ENCODE measurements around the gene SNAP25. TPM values are rescaled to one million over a fixed set of nuclear protein-coding genes. Genes with fewer than 3 reads are reported as not detected.
A peak's percentile ranks its signal among the peaks of the same experiment; 100 is the strongest.

SNAP25 gene
- total RNA-seq, 4 donors from 2014 or later, result 5.3 to 28.3 (median 22.9) TPM

DNA sequence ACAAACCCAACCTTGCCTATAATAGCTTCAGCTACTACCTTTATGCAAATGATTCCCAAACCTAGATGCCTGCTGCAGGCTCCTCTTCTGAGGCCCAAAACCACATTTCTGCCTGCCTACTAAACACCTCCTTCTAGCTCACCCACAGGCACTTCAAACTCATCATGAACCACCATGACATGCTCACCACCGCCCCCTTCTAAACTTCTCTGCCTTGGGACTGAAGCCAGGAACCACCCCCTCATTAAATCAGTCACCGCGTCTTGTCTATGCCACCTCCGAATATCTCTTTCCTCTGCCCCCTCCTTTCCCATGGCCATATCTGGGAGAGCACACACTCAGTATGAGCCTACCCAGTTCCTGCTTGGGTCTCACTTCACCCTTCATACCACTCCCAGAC, 101.2 kb downstream of the SNAP25 start:
- TF ChIP-seq, protein P1, sequence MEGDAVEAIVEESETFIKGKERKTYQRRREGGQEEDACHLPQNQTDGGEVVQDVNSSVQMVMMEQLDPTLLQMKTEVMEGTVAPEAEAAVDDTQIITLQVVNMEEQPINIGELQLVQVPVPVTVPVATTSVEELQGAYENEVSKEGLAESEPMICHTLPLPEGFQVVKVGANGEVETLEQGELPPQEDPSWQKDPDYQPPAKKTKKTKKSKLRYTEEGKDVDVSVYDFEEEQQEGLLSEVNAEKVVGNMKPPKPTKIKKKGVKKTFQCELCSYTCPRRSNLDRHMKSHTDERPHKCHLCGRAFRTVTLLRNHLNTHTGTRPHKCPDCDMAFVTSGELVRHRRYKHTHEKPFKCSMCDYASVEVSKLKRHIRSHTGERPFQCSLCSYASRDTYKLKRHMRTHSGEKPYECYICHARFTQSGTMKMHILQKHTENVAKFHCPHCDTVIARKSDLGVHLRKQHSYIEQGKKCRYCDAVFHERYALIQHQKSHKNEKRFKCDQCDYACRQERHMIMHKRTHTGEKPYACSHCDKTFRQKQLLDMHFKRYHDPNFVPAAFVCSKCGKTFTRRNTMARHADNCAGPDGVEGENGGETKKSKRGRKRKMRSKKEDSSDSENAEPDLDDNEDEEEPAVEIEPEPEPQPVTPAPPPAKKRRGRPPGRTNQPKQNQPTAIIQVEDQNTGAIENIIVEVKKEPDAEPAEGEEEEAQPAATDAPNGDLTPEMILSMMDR (IDR thresholded peaks at IDR 0.05), result no peak
- TF ChIP-seq POLR2A (IDR thresholded peaks at IDR 0.05), result no peak
- H3K4me1 ChIP-seq, result no peaks in the 10 kb centered on the region
- no peak overlapping the region for H3K27ac ChIP-seq
- no peaks in the 10 kb centered on the region for H3K36me3 ChIP-seq
- H3K27me3 ChIP-seq, result no peaks in the 10 kb centered on the region
- intact Hi-C loops (cut with DNase I; ENCODE audit: low total_unique reads), result no loop called here
- no peak for DNase-seq
- H3K9me3 ChIP-seq, result no peaks in the 10 kb centered on the region
- no peak overlapping the region for H3K4me3 ChIP-seq

DNA sequence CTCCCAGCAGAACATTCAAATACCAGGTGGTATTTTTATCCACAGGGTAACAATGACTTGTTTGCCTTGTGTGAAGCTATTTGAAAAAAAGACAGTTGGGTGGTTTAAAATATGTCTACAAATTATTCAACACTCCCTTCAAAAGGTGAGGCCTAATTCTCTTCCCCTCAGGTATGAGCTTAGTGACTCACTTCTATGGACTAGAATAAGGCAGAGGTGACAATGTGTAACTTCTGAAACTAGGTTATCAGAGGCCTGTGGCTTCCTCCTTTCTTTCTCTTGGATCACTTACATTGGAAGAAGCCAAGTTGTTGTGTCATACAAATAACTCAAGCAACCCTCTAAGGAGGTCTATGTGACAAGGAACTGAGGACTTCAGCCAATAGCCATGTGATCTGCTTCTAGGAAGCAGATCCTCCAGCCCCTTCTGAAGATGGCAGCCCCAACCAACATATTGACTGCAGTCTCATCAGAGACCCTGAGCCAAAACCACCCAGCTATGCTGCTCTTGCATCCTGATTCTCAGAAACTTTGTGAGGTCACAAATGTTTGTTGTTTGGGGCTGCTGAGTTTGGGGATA, 102.6 kb downstream of the SNAP25 start:
- TF ChIP-seq POLR2A (IDR thresholded peaks at IDR 0.05), result no peak
- TF ChIP-seq, protein P1 (IDR thresholded peaks at IDR 0.05), result no peak
- intact Hi-C loops (cut with DNase I; ENCODE audit: low total_unique reads), result no loop called here
- Histone ChIP-seq H3K36me3 (no peaks in the 10 kb centered on the region), H3K9me3 (no peaks in the 10 kb centered on the region), H3K4me3 (no peak overlapping the region), H3K27ac (peak overlapping the region; percentile 16 to 23), H3K4me1 (no peaks in the 10 kb centered on the region), H3K27me3 (no peaks in the 10 kb centered on the region)
- DNase-seq, result no peak

DNA sequence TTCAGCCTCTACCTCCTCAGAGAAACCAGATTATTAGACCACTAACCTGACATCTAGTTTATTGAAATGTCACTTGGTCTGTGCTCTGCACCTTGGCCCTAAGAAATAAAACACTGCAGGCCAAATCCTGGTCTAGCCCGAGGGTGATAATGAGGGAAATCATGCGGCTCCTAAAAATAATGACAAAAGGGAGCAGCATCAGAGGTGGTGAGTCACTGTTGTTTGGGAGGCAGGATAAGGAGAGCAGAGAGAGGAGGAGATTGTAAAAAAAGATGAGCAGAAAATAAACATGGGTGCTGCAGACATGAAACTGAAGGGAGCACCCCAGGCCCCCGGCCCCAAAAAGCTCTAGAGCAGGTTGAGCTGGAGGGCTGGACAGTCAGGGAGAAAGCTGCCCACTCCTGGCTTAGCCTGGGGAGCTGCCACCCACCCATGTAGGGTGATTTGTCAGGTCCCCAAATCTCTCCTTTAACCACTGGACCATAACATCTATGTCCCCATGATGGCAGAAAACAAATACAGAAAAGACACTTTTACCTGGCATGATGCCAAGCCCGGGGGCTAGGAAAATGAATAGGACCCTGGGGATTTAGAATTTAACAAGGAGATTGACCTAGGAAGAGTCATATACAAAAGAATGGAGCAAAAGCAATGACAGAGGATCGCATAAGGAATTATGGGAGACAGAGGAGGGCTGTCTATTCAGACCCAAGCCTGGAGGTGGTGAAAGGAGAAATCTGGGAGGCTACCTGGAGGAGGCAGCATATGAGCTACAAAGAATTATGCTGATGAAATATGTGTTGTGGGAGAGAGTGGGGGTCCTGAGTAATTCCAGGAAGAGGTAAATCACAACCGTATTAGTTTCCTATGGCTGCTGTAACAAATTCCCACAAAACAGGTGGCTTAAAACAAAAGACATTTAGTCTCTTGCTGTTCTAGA, 103.7 kb downstream of the SNAP25 start:
- H3K4me1 ChIP-seq, result no peaks in the 10 kb centered on the region
- TF ChIP-seq POLR2A (IDR thresholded peaks at IDR 0.05), result no peak
- TF ChIP-seq, protein P1 (IDR thresholded peaks at IDR 0.05), result no peak
- intact Hi-C loops (cut with DNase I; ENCODE audit: low total_unique reads), result no loop called here
- H3K27ac ChIP-seq, result peak overlapping the region; percentile 16 to 23
- no peaks in the 10 kb centered on the region for H3K9me3 ChIP-seq
- no peaks in the 10 kb centered on the region for H3K36me3 ChIP-seq
- H3K4me3 ChIP-seq, result no peak overlapping the region
- no peaks in the 10 kb centered on the region for H3K27me3 ChIP-seq
- DNase-seq, result no peak

DNA sequence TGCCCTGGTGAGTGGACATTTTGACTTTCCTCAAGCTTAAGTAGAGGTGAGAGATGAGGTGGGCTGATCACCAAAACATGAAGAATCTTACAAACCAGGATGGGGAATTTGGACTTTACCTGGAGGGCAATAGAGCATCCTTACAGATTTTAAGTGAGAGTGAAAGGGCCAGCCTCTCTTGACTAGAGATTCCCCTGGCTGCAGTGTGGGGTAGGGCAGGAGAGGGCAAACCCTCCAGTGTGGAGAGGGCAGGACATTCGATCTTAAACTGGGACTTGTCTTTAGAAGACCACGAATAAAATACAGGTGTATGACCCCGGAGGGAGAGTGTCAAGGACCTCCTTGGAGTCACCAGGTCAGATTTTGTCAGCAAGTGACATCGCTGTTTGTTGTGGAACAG, 105.1 kb downstream of the SNAP25 start:
- H3K36me3 ChIP-seq, result no peaks in the 10 kb centered on the region
- H3K27me3 ChIP-seq, result no peaks in the 10 kb centered on the region
- intact Hi-C loops (cut with DNase I; ENCODE audit: low total_unique reads), result no loop called here
- H3K4me3 ChIP-seq, result no peak overlapping the region
- H3K27ac ChIP-seq, result no peak overlapping the region
- H3K4me1 ChIP-seq, result no peaks in the 10 kb centered on the region
- no peaks in the 10 kb centered on the region for H3K9me3 ChIP-seq
- no peak for DNase-seq
- TF ChIP-seq, protein P1 (IDR thresholded peaks at IDR 0.05), result no peak
- no peak for TF ChIP-seq POLR2A (IDR thresholded peaks at IDR 0.05)

GRCh38 chr20:10324198-10324847, 105.7 kb downstream of the SNAP25 start:
- Histone ChIP-seq H3K36me3 (no peaks in the 10 kb centered on the region), H3K27me3 (no peaks in the 10 kb centered on the region), H3K4me1 (no peaks in the 10 kb centered on the region), H3K4me3 (no peak overlapping the region), H3K27ac (no peak overlapping the region), H3K9me3 (no peaks in the 10 kb centered on the region)
- no peak for TF ChIP-seq POLR2A (IDR thresholded peaks at IDR 0.05)
- TF ChIP-seq, protein P1 (IDR thresholded peaks at IDR 0.05), result no peak
- intact Hi-C loops (cut with DNase I; ENCODE audit: low total_unique reads), result no loop called here
- no peak for DNase-seq
